COLO668 (cell line): ENCODE results near the gene DHDH.
A peak's percentile ranks its signal among the peaks of the same experiment; 100 is the strongest.
"Not testable (repeated sequence)": the region's sequence is repeated elsewhere in the genome, so short reads cannot be mapped to it uniquely, and the experiment has no call there.

Experiments used
- DNase-seq: peaks from one replicate; lab custom pipeline; 2025; ENCODE audit not compliant: unreplicated experiment; lab: John Stamatoyannopoulos, UW

The DHDH gene

GRCh38 chr19:48914181-48914580, 19.3 kb upstream of the DHDH start:
- DNase-seq, result no peak

- DNase-seq, result peak; percentile 6
Observed at GRCh38 chr19:48915757-48916156, 17.7 kb upstream of the DHDH start.

GRCh38 chr19:48918071-48918470, 15.4 kb upstream of the DHDH start:
- no peak for DNase-seq

DNA sequence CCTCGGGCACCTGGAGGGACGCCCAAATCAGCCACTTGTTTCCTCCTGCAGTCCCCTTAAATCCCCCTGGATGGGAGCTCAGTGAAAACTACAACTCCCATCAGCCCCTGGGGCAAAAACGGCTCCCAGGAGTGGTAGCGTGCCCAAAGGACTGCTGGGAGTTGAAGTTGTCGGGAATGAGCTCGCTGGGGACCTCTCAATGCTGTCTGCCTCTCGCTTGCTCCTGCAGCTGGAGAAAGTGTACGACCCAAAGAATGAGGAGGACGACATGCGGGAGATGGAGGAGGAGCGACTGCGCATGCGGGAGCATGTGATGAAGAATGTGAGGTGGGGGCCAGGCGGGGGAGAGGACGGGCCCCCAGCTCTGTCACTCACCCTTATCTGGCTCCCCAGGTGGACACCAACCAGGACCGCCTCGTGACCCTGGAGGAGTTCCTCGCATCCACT, 14.7 kb upstream of the DHDH start:
- DNase-seq, result peak; percentile 22

DNA sequence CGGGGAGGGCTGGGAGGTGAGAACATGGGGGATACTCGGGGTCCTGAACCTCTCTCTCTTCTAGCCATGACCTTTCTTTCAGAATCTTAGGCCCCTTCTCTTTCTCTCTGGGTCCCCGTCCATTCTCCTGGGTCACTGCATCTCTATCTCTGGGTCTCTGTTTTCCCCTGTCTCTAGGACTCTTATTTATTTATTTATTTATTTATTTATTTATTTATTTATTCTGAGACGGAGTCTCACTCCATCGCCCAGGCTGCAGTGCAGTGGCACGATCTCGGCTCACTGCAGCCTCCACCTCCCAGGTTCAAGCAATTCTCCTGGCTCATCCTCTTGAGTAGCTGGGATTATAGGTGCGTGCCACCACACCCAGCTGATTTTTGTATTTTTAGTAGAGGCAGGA, 14.2 kb upstream of the DHDH start:
- DNase-seq, result not testable (repeated sequence)

- DNase-seq, result no peak
Observed at GRCh38 chr19:48920949-48921348, 12.6 kb upstream of the DHDH start.

DNA sequence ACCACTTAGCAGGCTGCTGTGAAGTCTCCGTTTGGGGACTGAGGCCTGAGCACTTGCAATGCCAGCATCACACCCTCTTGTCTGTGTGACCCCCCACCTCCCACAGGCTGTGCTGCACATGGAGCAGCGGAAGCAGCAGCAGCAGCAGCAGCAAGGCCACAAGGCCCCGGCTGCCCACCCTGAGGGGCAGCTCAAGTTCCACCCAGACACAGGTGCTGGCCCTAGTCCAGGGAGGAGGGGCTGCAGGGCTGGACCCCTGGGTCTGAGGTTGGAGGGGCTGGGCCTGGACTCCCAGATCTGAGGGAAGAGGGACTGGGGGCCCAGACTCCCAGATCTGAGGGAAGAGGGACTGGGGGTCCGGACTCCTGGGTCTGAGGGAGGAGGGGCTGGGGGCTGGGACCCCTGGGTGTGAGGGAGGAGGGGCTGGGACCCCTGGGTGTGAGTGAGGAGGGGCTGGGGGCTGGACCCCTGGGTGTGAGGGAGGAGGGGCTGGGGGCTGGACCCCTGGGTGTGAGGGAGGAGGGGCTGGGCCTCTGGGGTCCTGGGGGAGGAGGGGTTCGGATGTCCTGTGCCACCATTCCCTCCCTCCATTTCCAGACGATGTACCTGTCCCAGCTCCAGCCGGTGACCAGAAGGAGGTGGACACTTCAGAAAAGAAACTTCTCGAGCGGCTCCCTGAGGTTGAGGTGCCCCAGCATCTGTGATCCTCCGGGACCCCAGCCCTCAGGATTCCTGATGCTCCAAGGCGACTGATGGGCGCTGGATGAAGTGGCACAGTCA, 11.6 kb upstream of the DHDH start:
- no peak for DNase-seq

- DNase-seq, result no peak
Observed at GRCh38 chr19:48922548-48923490, 10.7 kb upstream of the DHDH start.

DNA sequence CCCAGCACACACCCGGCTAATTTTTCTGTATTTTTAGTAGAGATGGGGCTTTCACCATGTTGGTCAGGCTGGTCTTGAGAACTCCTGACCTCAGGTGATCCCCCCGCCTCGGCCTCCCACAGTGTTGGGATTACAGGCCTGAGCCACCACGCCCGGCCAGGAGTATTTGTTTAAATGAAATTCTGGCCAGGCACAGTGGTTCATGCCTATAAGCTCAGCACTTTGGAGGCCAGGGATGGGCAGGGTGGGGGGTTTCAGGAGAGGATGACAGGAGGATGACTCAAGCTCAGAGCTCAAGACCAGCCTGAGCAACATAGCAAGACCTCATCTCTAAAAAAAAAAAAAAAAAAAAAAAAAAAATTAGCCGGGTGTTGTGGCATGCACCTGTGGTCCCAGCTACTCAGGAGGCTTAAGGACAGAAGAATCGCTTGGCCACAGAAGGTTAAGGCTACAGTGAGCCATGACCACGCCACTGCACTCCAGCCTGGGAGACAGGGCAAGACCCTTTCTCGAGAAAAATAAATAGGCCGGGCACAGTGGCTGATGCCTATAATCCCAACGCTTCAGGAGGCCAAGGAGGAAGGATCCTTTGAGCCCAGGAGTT, 8.2 kb upstream of the DHDH start:
- DNase-seq, result no peak

DNA sequence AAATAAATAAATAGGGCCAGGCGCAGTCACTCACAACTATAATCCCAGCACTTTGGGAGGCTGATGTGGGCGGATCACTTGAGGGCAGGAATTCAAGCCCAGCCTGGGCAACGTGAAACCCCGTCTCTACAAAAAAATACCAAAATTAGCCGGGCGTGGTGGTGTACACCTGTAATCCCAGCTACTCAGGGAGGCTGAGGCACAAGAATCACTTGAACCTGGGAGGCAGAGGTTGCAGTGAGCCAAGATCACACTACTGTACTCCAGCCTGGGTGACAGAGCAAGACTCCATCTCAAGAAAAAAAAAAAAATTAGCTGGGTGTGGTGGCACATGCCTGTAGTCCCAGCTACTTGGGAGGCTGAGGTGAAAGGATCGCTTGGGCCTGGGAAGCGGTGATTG, 7.6 kb upstream of the DHDH start:
- DNase-seq, result not testable (repeated sequence)

DNA sequence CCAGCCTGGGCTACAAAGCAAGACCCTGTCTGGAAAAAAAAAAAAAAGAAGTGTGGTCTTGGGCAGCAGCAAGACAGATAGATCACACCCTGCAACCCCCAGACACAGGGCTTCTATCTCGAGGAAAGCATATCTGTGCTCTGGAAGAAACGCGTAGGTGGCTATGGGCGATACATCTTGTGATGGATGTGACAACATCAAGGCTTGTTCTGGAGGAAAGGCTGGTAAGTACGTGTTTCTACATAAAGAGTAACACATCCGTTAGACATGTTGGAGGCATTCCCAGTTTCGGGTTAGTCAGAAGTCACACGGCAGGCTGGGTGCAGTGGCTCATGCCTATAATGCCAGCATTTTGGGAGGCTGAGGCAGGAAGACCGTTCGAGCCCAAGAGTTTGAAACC, 6.6 kb upstream of the DHDH start:
- DNase-seq, result no peak

DNA sequence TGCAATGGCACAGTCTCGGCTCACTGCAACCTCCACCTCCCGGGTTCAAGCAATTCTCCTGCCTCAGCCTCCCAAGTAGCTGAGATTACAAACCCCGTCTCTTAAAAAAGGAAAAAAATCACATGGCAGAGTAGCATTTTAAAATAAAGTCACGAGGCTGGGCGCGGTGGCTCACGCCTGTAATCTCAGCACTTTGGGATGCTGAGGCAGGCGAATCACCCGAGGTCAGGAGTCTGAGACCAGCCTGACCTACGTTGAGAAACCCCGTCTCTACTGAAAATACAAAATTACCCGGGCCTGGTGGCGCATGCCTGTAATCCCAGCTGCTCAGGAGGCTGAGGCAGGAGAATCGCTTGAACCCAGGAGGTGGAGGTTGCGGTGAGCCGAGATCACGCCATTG, 5.8 kb upstream of the DHDH start:
- not testable (repeated sequence) for DNase-seq

- no peak for DNase-seq
Observed at GRCh38 chr19:48928164-48929025, 5.1 kb upstream of the DHDH start.

GRCh38 chr19:48934837-48935236, 1.3 kb downstream of the DHDH start:
- DNase-seq, result no peak

- DNase-seq, result no peak
Observed at GRCh38 chr19:48935864-48936263, 2.4 kb downstream of the DHDH start.

GRCh38 chr19:48938256-48938655, 4.8 kb downstream of the DHDH start:
- DNase-seq, result no peak

DNA sequence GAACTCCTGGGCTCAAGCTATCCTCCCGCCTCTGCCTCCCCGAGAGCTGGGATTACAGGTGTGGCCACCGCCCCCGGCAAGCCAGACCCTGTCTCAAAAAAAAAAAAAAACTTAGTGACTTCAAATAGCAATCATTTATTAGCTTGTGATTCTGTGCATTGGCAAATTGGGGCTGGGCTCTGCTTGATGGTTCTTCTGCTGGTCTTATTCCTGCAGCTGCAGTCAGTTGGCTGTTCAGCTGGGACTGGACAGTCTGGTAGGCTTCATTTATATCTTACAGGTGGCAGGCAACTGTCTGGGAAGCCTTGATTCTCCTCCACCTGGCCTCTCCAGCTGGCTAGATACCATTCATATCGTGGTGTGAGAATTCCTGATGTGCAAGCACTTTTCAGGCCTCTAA, 7.4 kb downstream of the DHDH start:
- DNase-seq, result no peak

DNA sequence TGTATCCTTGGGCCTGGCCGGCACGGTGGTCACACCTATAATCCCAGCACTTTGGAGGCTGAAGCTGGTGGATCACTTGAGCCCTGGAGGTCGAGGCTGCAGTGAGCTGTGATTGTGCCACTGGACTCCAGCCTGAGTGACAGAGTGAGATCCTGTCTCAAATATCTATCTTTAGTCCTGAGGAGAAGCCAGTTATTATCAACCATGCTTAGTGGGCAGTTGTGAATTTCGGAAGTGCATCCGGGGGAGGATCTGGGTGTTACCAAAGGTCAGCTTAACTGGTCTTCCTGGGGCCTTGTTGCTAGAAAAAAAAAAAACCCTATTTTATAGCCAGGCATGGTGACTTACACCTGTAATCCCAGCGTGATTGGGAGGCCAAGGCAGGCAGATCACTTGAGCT, 9.6 kb downstream of the DHDH start:
- no peak for DNase-seq

GRCh38 chr19:48945415-48945814, 11.9 kb downstream of the DHDH start:
- DNase-seq, result no peak

DNA sequence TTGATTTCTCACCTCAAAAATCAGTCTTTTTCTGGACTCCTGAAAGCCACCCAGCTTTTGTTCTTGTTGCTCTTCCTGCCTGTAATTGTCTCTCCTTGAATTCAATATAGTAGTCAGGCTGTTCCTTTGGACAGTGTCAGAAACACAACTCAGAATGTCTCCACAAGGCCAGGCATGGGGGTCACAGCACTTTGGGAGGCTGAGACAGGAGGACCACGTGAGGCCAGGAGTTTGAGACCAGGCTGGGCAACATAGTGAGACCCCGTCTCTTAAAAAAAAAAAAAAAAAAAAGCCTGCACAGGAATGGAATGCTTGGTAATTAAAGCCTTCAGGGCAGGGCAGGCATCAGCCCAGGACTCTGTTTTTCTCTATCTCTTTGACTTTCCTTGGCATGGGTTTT, 12.3 kb downstream of the DHDH start:
- no peak for DNase-seq
